Measurements from ENCODE around the gene LAPTM5.

Gene LAPTM5

GRCh38 chr1:30726773-30727684 lies 30.5 kb downstream of the LAPTM5 start:
- Histone ChIP-seq H3K4me3 (ENCODE audit: low read depth, low read length) (no peak overlapping the region), H3K9me3 (ENCODE audit: control insufficient read depth, insufficient read depth, low read depth, low read length) (no peaks in the 10 kb centered on the region), H3K36me3 (ENCODE audit: control insufficient read depth in 2 of 2, insufficient read depth in 1 of 2, low read length in 2 of 2) (no peaks in the 10 kb centered on the region), H3K4me1 (ENCODE audit: control insufficient read depth, insufficient read depth, low read length) (no peaks in the 10 kb centered on the region), H3K27ac (ENCODE audit: extremely low read depth, low read depth, low read length) (no peak overlapping the region)
- ChIA-PET CTCF (interaction anchor here (0.5 to 13.2 kb wide), 6 partner anchors 8 to 1971 kb away, joined by 3 to 374 read pairs (median 10); no protein-coding TSS in a partner anchor), POLR2A (interaction anchor here (0.7 to 1.0 kb wide), 3 partner anchors 31 to 67 kb away, joined by 3 to 4 read pairs (median 3); partner anchors contain the start of gene LAPTM5)
- TF ChIP-seq, protein P1, sequence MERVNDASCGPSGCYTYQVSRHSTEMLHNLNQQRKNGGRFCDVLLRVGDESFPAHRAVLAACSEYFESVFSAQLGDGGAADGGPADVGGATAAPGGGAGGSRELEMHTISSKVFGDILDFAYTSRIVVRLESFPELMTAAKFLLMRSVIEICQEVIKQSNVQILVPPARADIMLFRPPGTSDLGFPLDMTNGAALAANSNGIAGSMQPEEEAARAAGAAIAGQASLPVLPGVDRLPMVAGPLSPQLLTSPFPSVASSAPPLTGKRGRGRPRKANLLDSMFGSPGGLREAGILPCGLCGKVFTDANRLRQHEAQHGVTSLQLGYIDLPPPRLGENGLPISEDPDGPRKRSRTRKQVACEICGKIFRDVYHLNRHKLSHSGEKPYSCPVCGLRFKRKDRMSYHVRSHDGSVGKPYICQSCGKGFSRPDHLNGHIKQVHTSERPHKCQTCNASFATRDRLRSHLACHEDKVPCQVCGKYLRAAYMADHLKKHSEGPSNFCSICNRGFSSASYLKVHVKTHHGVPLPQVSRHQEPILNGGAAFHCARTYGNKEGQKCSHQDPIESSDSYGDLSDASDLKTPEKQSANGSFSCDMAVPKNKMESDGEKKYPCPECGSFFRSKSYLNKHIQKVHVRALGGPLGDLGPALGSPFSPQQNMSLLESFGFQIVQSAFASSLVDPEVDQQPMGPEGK (tag by site-specific recombination; IDR thresholded peaks at IDR 0.05): no peak
- no peak for TF ChIP-seq KLF1 (tag by site-specific recombination; IDR thresholded peaks at IDR 0.05)

DNA sequence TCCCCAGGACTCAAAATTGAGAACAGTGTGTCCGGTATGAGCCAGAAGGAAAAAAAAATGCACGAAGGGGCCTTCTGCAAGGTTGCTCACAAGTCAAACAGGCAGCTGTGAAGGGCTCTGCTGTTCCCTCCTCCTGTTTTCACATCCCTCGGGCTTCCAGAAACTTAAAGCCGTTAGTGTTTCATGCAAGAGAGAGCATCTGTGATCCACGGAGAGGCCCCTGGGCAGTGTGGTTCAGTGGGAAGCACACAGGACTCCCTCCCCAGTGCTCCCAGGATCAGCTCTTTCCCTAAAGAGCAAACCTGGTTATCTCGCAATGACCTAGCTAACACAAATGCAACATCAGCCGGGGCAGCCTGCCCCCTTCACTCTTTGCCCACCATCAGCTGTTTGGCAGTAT lies 31.3 kb downstream of the LAPTM5 start:
- no peaks in the 10 kb centered on the region for H3K4me1 ChIP-seq (ENCODE audit: control insufficient read depth, insufficient read depth, low read length)
- H3K27ac ChIP-seq (ENCODE audit: extremely low read depth, low read depth, low read length): no peak overlapping the region
- ChIA-PET POLR2A (no interaction called here), CTCF (interaction anchor here (3.0 to 13.2 kb wide), 2 partner anchors 55 to 75 kb away, joined by 9 to 374 read pairs; no protein-coding TSS in a partner anchor)
- H3K36me3 ChIP-seq (ENCODE audit: control insufficient read depth in 2 of 2, insufficient read depth in 1 of 2, low read length in 2 of 2): no peaks in the 10 kb centered on the region
- TF ChIP-seq PBX3 (CRISPR knock-in tag; IDR thresholded peaks at IDR 0.05) (no peak), ZNF658 (tag by site-specific recombination; IDR thresholded peaks at IDR 0.05) (no peak), GLI2 (tag by site-specific recombination; IDR thresholded peaks at IDR 0.05; ENCODE audit: borderline replicate concordance, low read depth) (no peak), ZNF423 (tag by site-specific recombination; IDR thresholded peaks at IDR 0.05) (no peak), ZNF585B (tag by site-specific recombination; IDR thresholded peaks at IDR 0.05) (no peak), ZNF362 (tag by site-specific recombination; IDR thresholded peaks at IDR 0.05) (no peak), ZSCAN30 (tag by site-specific recombination; IDR thresholded peaks at IDR 0.05) (no peak), ZNF24 (tag by site-specific recombination; IDR thresholded peaks at IDR 0.05) (no peak), ZNF664 (tag by site-specific recombination; IDR thresholded peaks at IDR 0.05) (no peak), EGR2 (tag by site-specific recombination; IDR thresholded peaks at IDR 0.05; ENCODE audit: low read depth) (no peak)
- no peaks in the 10 kb centered on the region for H3K9me3 ChIP-seq (ENCODE audit: control insufficient read depth, insufficient read depth, low read depth, low read length)
- H3K4me3 ChIP-seq (ENCODE audit: low read depth, low read length): no peak overlapping the region

DNA sequence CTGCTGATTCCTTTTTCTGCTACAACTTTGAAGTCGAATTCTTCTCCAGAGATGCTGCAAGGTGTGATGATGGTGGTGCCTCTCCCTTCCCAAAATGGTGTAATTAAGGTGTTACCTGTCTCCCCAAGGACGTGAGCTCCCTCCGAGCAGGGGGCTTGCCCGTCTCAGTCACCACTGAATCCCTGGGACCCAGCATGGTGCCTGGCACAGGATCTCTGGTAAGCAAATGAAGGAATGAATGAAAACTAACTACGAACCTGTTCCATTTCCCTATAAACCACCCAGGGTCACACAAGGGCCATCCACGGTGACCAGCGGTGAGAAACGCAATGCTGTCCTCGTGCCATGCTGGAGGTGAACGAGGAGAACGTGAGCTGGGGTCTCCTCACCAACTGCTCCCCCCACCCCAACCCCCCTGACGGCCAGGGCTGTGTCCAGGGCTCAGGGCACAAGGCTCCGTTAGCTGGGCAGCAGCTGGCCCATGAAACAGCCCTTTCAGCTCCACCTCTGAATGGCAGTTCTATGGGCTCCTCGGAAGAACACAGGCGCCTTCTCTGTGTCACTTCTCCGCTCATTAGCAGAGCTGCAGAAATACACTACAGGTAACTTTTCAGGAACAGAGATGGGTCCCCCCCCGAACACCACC lies 32.0 kb downstream of the LAPTM5 start:
- H3K27ac ChIP-seq (ENCODE audit: extremely low read depth, low read depth, low read length): no peak overlapping the region
- no peak for TF ChIP-seq KLF16 (tag by site-specific recombination; IDR thresholded peaks at IDR 0.05)
- TF ChIP-seq CTCF (tag by site-specific recombination; IDR thresholded peaks at IDR 0.05): no peak
- ChIA-PET POLR2A (no interaction called here), CTCF (interaction anchor here (1.2 to 13.2 kb wide), 3 partner anchors 19 to 76 kb away, joined by 3 to 374 read pairs (median 9); no protein-coding TSS in a partner anchor)
- H3K4me3 ChIP-seq (ENCODE audit: low read depth, low read length): no peak overlapping the region
- no peaks in the 10 kb centered on the region for H3K4me1 ChIP-seq (ENCODE audit: control insufficient read depth, insufficient read depth, low read length)
- no peaks in the 10 kb centered on the region for H3K9me3 ChIP-seq (ENCODE audit: control insufficient read depth, insufficient read depth, low read depth, low read length)
- no peaks in the 10 kb centered on the region for H3K36me3 ChIP-seq (ENCODE audit: control insufficient read depth in 2 of 2, insufficient read depth in 1 of 2, low read length in 2 of 2)

All from HEK293 (cell line).